NT2/D1 (cell line): ENCODE measurements around the gene FLRT1.
A peak's percentile ranks its signal among the peaks of the same experiment; 100 is the strongest.

Experiments
- DNase-seq: peaks from one replicate; pipeline ENCODE4 v3.0.0-alpha.2; 2011; ENCODE audit warnings: low read depth, low spot score
- H3K27me3 ChIP-seq: 2 replicates; pipeline ENCODE4 v1.6.0; 2011; ENCODE audit warnings: mild to moderate bottlenecking; ENCODE audit not compliant: insufficient read length, insufficient read depth
- H3K36me3 ChIP-seq: 2 replicates; pipeline ENCODE4 v1.6.1; 2011; ENCODE audit warnings: mild to moderate bottlenecking, low read length, mixed read lengths; ENCODE audit not compliant: insufficient read depth, insufficient read length
- H3K4me1 ChIP-seq: 2 replicates; pipeline ENCODE4 v1.5.1; 2011; ENCODE audit not compliant: insufficient read depth, insufficient read length
- H3K4me3 ChIP-seq: 2 replicates; pipeline ENCODE4 v1.5.1; 2011; ENCODE audit warnings: low read depth; ENCODE audit not compliant: insufficient read length
- H3K9ac ChIP-seq: 2 replicates; pipeline ENCODE4 v1.6.0; 2011; ENCODE audit warnings: low read depth; ENCODE audit not compliant: insufficient read length
- H3K9me3 ChIP-seq: 2 replicates; pipeline ENCODE4 v1.5.1; 2011; ENCODE audit warnings: mild to moderate bottlenecking, low read length; ENCODE audit not compliant: insufficient read depth
- SUZ12 ChIP-seq: IDR thresholded peaks from 2 replicates; pipeline ENCODE4 v1.6.1; 2011; ENCODE audit not compliant: insufficient read length, insufficient read depth; ENCODE audit errors: extremely low read depth
- YY1 ChIP-seq: IDR thresholded peaks from 2 replicates; pipeline ENCODE4 v1.6.1; 2011; ENCODE audit not compliant: insufficient read length, insufficient read depth
- ZNF274 ChIP-seq: IDR thresholded peaks from 2 replicates; pipeline ENCODE4 v1.6.1; 2011; ENCODE audit warnings: mild to moderate bottlenecking, low read depth, low read length

Gene FLRT1

DNA sequence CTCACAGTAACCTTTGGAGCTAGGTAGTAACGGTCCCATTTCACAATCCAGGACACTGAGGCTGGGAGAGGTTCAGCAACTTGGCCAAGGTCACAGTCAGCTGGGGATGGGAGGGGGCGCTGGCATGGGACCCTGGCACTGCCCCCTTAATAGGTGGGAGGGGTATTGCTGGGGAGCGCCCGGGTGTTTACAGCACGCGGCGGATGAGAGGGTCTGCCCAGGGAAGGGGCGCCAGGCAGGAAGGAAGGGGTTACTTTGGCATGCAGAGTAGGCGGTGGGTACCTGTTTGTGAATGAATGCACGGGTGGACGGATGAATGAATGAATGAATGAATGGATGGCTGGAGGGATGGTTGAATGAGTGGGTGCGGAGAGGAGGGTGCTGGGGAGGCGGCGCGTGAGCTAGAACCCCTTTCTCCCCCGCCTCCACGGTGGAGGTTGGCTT is 628 bp upstream of the FLRT1 start:
- TF ChIP-seq ZNF274 (no peak), YY1 (no peak), SUZ12 (no peak)
- H3K36me3 ChIP-seq, result no peaks in the 10 kb centered on the region
- H3K4me1 ChIP-seq, result peaks cover 10% of the 10 kb centered on the region
- no peaks in the 10 kb centered on the region for H3K9me3 ChIP-seq
- peaks cover 73% of the 10 kb centered on the region for H3K27me3 ChIP-seq
- DNase-seq, result no peak
- peak overlapping the region; percentile 32 for H3K4me3 ChIP-seq
- H3K9ac ChIP-seq, result peak overlapping the region; percentile 57

DNA sequence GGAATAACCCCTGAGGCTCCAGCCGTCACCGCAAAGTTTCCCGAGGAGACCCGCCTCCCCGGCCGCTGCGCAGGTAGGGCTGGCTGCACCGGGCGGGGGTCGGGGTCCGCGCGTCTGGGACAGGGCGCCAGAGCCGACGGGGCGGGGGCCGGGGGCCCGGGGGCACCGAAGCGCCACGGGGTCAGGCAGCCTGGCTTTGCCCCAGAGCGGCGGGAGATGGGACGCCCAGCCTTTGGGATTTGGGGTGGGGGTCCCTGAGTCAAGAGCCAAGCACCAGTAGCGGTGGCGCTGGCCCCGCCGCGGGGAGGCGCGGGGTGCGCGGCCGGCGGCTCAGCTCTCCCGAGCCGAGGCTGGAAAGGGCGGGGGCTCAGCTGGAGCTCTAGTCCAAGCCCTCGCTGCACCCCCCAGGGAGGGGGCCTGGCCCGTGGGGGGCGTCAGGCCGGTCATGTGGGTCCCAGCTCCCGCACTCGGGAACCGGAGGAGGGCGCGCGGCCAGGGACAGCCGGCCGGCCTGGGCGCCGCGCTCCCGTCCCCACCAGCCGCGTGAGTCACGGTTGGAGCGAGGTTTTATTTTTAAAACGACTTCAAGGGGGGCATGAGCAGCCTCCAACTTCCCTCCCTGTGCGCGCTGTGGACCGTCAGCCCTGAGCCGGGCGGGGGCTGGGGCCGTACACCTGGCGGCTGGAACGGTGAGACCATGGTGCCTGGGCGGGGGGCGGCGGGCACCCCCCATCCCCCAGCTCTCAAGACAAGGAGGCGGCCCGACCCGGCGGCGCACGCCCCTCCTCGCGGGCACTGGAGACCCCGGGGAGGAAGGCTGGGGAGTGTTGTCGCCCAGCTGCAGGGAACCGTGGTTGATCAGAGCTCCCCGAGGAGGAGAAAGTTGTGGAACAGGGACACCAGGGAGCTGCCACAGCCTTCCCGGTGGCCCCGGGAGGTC is 626 bp downstream of the FLRT1 start:
- TF ChIP-seq SUZ12 (no peak), YY1 (no peak), ZNF274 (no peak)
- Histone ChIP-seq H3K27me3 (peaks cover 75% of the 10 kb centered on the region), H3K9ac (peak overlapping the region; percentile 73), H3K36me3 (no peaks in the 10 kb centered on the region), H3K4me1 (peaks cover 9% of the 10 kb centered on the region), H3K9me3 (no peaks in the 10 kb centered on the region), H3K4me3 (peak overlapping the region; percentile 48)
- DNase-seq, result no peak

GRCh38 chr11:64037027-64037634 is 1.4 kb downstream of the FLRT1 start:
- Histone ChIP-seq H3K4me3 (peak overlapping the region; percentile 48), H3K9ac (peak overlapping the region; percentile 73), H3K36me3 (no peaks in the 10 kb centered on the region), H3K9me3 (no peaks in the 10 kb centered on the region), H3K4me1 (peaks cover 16% of the 10 kb centered on the region), H3K27me3 (peaks cover 71% of the 10 kb centered on the region)
- no peak for DNase-seq
- TF ChIP-seq YY1, result no peak
- peak; percentile 30 for TF ChIP-seq SUZ12

- no peaks in the 10 kb centered on the region for H3K36me3 ChIP-seq
- peaks cover 16% of the 10 kb centered on the region for H3K4me1 ChIP-seq
- no peaks in the 10 kb centered on the region for H3K9me3 ChIP-seq
- peaks cover 71% of the 10 kb centered on the region for H3K27me3 ChIP-seq
- TF ChIP-seq ZNF274 (no peak), YY1 (no peak), SUZ12 (no peak)
- DNase-seq, result no peak
- H3K9ac ChIP-seq, result no peak overlapping the region
- no peak overlapping the region for H3K4me3 ChIP-seq
Observed at GRCh38 chr11:64038500-64038899, 2.8 kb downstream of the FLRT1 start.

DNA sequence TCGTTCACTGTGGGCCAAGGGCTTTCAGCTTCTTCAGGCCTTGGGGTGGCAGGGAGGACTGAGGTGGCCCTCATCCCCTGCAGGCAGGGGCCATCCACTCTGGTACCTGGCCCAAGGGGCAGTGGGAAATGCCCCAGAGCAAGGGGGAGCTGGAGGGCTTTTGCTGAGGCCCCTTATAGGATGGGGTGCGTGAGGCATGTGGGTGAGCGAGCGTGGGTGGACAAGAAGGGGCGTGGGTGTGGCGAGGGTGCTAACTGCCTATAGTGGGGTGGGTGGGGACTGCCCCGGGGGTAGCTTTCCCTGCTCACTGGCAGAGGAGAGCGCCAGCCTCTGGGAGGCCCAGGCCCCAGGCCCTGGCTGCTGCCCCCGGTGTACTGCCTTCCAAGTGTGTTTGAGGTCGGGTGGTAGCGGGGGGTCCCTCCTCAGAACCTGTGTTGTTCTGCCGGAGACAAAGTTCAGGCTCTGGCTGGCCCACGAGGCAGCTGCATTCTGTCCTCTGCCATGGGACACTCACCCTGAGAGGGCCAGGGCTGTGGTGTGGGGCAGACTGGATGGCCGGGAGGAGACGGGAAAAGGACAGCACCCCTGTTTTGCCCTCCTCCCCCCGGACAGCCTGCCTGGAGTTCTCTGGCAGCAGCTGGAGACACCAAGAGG is 3.4 kb downstream of the FLRT1 start:
- no peaks in the 10 kb centered on the region for H3K36me3 ChIP-seq
- H3K27me3 ChIP-seq, result peaks cover 70% of the 10 kb centered on the region
- no peak overlapping the region for H3K9ac ChIP-seq
- H3K4me3 ChIP-seq, result no peak overlapping the region
- no peaks in the 10 kb centered on the region for H3K9me3 ChIP-seq
- peaks cover 16% of the 10 kb centered on the region for H3K4me1 ChIP-seq
- TF ChIP-seq YY1 (no peak), ZNF274 (no peak), SUZ12 (no peak)
- no peak for DNase-seq

DNA sequence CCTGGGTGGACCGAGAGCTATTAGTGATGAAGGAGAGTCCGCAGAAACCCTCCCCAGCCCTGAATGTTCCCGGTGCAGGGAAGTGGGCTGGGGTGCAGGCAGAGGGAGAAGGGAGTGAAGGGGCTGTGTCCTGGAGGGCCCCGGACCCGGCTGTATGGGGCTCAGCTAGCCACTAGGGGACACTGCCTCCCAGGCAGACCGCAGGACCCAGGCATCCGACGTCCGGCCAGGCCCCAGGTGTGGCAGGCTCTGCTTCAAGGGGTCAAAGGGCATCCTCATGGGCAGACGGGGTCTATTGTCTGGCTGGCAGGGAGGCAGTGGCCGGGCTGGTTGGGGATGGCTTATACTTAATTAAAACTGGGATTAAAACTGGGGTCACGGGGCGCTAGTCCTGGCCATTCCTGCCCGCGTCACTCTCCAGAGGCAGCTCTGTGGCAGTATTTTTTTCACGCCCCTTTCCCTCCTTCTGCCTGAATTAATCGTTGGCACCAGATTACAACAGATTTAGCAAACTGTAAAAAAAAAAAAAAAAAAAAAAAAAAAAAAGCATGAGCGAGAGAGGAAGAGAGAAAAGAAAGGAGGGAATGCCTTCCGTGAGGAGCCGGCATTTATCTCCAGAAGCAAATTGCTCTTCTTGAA is 5.1 kb downstream of the FLRT1 start:
- Histone ChIP-seq H3K36me3 (no peaks in the 10 kb centered on the region), H3K9ac (no peak overlapping the region), H3K4me3 (no peak overlapping the region), H3K4me1 (peaks cover 12% of the 10 kb centered on the region), H3K27me3 (peaks cover 66% of the 10 kb centered on the region), H3K9me3 (no peaks in the 10 kb centered on the region)
- TF ChIP-seq ZNF274, result no peak
- no peak for TF ChIP-seq SUZ12
- TF ChIP-seq YY1, result no peak
- DNase-seq, result no peak

DNA sequence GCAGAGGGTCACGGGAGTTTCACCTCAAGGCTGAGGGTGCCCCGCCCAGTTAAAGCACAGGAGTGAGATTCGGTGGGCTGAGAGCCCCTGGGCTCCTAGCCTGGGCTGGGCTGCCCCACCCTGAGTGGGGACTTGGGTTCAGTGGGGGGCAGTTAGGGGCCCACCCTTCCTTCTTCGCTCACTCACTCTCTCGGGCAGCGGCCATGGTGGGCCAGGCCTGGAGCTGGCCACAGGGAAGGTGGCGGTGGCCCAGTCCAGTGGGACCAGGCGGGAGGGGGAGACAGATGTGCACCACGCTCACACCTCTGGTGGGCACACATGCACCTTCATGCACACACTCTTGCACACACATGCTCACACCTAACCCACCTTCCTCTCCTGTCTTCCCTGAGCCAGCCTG is 6.1 kb downstream of the FLRT1 start:
- no peak for DNase-seq
- Histone ChIP-seq H3K4me1 (peaks cover 12% of the 10 kb centered on the region), H3K36me3 (no peaks in the 10 kb centered on the region), H3K4me3 (no peak overlapping the region), H3K9ac (peak overlapping the region; percentile 52), H3K9me3 (no peaks in the 10 kb centered on the region), H3K27me3 (peaks cover 68% of the 10 kb centered on the region)
- no peak for TF ChIP-seq ZNF274
- no peak for TF ChIP-seq SUZ12
- no peak for TF ChIP-seq YY1
